Kidney (tissue), 14 donors: ENCODE results near the gene HECTD4. TPM values are rescaled to one million over a fixed set of nuclear protein-coding genes. Genes with fewer than 3 reads are reported as not detected.

Experiments used
- DNase-seq, 5 donors: peaks; one replicate each; pipeline ENCODE4 v3.0.0-alpha.2; 2013 to 2020
- FAIRE-seq: peaks from 2 replicates; lab custom pipeline; 2012; peaks lifted over from hg19 to GRCh38; lab: Jason Lieb, UNC
- H3K27ac ChIP-seq, 2 donors: one replicate each; pipeline ENCODE4 v1.7.0; 2013; ENCODE audit warnings: low read depth in 2 of 2, low read length in 2 of 2, inconsistent platforms in 1 of 2
- H3K27me3 ChIP-seq: one replicate; pipeline ENCODE4 v1.7.1; 2013; ENCODE audit warnings: low read length, inconsistent platforms; ENCODE audit not compliant: control insufficient read depth, insufficient read depth
- H3K36me3 ChIP-seq, 3 donors: one replicate each; pipeline versions ENCODE4 v1.7.0 to v1.7.1; 2013; ENCODE audit warnings: low read length in 3 of 3, control low read depth in 1 of 3, inconsistent platforms in 1 of 3; ENCODE audit not compliant: insufficient read depth in 3 of 3, control insufficient read depth in 2 of 3
- H3K4me1 ChIP-seq, 3 donors: one replicate each; pipeline versions ENCODE4 v1.7.0 to v1.7.1; 2013; ENCODE audit warnings: low read length in 3 of 3, inconsistent platforms in 1 of 3, low read depth in 1 of 3; ENCODE audit not compliant: control insufficient read depth in 2 of 3, insufficient read depth in 2 of 3
- H3K4me3 ChIP-seq, 3 donors: one replicate each; pipeline versions ENCODE4 v1.7.0 to v1.8.1; 2013; ENCODE audit warnings: low read length in 3 of 3, control low read depth in 1 of 3, inconsistent platforms in 1 of 3
- H3K9ac ChIP-seq, 3 donors: one replicate each; pipeline versions ENCODE4 v1.7.0 to v1.7.1; 2013; ENCODE audit warnings: low read length in 3 of 3, control low read depth in 1 of 3, inconsistent platforms in 1 of 3
- H3K9me3 ChIP-seq, 3 donors: one replicate each; pipeline versions ENCODE4 v1.7.0 to v1.7.1; 2013; ENCODE audit warnings: low read length in 3 of 3, control low read depth in 1 of 3, inconsistent platforms in 1 of 3; ENCODE audit not compliant: control insufficient read depth in 2 of 3, insufficient read depth in 1 of 3
- intact Hi-C: fragments of 100-400 bp; cut with DNase I; formaldehyde crosslinking; loops from one replicate; pipeline ENCODE4 v1.11.1; 2022
- polyA plus RNA-seq: library from polyadenylated mRNA; stranded (reverse); fragments of 350-450 nt; fragmentation: Illumina TruSeq; extraction: RNeasy Lipid Tissue Mini Kit (QIAGEN cat#74804); gene quantifications from one replicate; pipeline ENCODE4 v1.2.3, GENCODE V29; 2014; ENCODE audit warnings: low read depth, low replicate concordance; ENCODE audit not compliant: insufficient read depth
- total RNA-seq: library from RNA; stranded (reverse); fragmentation: NEBNext Ultra II Directional; extraction: Animal tissue kit (Norgen Biotek cat#: 25700); gene quantifications from one replicate; pipeline ENCODE4 v1.2.1, GENCODE V29; 2021
- TF ChIP-seq, protein P1 (sequence below): IDR thresholded peaks from 3 replicates; pipeline ENCODE4 v1.5.1; 2012; ENCODE audit warnings: mild to moderate bottlenecking, moderate library complexity, borderline replicate concordance; ENCODE audit not compliant: insufficient read depth; ENCODE audit errors: extremely low read depth
- donor health status: control.
- donor health status: control.
- donor health status: control.
- donor health status: control.
- donor health status: control.
- donor health status: DM: yes; HTN: yes; CAD: no.
- donor health status: Normal renal cell carcinoma (clear cell type).

HECTD4 gene
- total and polyA plus RNA-seq, 2 donors from 2014 or later: 15.6 to 53.1 TPM

GRCh38 chr12:112299704-112300103, 82.5 kb downstream of the HECTD4 start:
- Histone ChIP-seq H3K27ac (no peak overlapping the region), H3K4me1 (no peaks in the 10 kb centered on the region), H3K9ac (no peak overlapping the region), H3K4me3 (no peak overlapping the region), H3K36me3 (peaks cover 13 to 15% (median 14%) of the 10 kb centered on the region in 3 donors), H3K9me3 (no peaks in the 10 kb centered on the region), H3K27me3 (no peaks in the 10 kb centered on the region)
- intact Hi-C loops: no loop called here
- no peak for DNase-seq
- FAIRE-seq: no peak
- TF ChIP-seq, protein P1, sequence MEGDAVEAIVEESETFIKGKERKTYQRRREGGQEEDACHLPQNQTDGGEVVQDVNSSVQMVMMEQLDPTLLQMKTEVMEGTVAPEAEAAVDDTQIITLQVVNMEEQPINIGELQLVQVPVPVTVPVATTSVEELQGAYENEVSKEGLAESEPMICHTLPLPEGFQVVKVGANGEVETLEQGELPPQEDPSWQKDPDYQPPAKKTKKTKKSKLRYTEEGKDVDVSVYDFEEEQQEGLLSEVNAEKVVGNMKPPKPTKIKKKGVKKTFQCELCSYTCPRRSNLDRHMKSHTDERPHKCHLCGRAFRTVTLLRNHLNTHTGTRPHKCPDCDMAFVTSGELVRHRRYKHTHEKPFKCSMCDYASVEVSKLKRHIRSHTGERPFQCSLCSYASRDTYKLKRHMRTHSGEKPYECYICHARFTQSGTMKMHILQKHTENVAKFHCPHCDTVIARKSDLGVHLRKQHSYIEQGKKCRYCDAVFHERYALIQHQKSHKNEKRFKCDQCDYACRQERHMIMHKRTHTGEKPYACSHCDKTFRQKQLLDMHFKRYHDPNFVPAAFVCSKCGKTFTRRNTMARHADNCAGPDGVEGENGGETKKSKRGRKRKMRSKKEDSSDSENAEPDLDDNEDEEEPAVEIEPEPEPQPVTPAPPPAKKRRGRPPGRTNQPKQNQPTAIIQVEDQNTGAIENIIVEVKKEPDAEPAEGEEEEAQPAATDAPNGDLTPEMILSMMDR: no peak

DNA sequence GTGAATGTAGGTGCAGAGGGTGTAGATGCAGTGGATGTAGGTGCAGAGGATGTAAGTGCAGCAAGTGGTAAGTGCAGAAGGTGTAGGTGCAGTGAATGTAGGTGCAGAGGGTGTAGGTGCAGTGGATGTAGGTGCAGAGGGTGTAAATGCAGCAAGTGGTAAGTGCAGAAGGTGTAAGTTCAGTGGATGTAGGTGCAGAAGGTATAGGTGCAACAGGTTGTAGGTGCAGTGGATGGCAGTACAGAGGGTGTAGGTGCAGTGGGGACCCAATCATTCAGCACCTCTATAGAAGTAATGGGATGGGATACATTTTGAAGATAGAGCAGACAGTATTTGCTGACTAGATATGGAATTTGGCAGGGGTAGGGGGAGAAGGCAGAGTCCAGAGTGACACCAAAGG, 85.0 kb downstream of the HECTD4 start:
- TF ChIP-seq, protein P1: no peak
- Histone ChIP-seq H3K36me3 (peaks cover 12 to 14% (median 13%) of the 10 kb centered on the region in 3 donors), H3K4me1 (no peaks in the 10 kb centered on the region), H3K27ac (no peak overlapping the region), H3K9ac (no peak overlapping the region), H3K4me3 (no peak overlapping the region), H3K27me3 (no peaks in the 10 kb centered on the region), H3K9me3 (no peaks in the 10 kb centered on the region)
- intact Hi-C loops: no loop called here
- no peak for DNase-seq
- FAIRE-seq: no peak

DNA sequence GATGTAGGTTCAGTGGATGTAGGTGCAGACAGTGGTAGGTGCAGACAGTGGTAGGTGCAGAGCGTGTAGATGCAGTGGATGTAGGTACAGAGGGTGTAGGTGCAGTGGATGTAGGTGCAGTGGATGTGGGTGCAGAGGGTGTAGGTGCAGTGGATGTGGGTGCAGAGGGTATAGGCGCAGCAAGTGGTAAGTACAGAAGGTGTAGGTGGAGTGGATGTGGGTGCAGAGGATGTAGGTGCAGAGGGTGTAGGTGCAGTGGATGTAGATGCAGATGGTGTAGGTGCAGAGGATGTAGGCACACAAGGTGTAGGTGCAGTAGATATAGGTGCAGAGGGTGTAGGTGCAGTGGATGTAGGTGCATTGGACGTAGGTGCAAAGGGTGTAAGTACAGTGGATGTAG, 86.0 kb downstream of the HECTD4 start:
- no peak overlapping the region for H3K9ac ChIP-seq
- FAIRE-seq (no peak), DNase-seq (no peak)
- TF ChIP-seq, protein P1: no peak
- no peaks in the 10 kb centered on the region for H3K4me1 ChIP-seq
- H3K36me3 ChIP-seq: peaks cover 12 to 14% (median 13%) of the 10 kb centered on the region in 3 donors
- no peaks in the 10 kb centered on the region for H3K9me3 ChIP-seq
- no peak overlapping the region for H3K4me3 ChIP-seq
- intact Hi-C loops: no loop called here
- no peak overlapping the region for H3K27ac ChIP-seq
- H3K27me3 ChIP-seq: no peaks in the 10 kb centered on the region

GRCh38 chr12:112294793-112295192, 87.4 kb downstream of the HECTD4 start:
- H3K27me3 ChIP-seq: no peaks in the 10 kb centered on the region
- no peaks in the 10 kb centered on the region for H3K4me1 ChIP-seq
- DNase-seq (peak in 1 of 5 donors; percentile 22), FAIRE-seq (no peak)
- intact Hi-C loops: no loop called here
- peaks cover 12 to 14% (median 13%) of the 10 kb centered on the region in 3 donors for H3K36me3 ChIP-seq
- TF ChIP-seq, protein P1: no peak
- no peaks in the 10 kb centered on the region for H3K9me3 ChIP-seq
- no peak overlapping the region for H3K4me3 ChIP-seq
- H3K9ac ChIP-seq: no peak overlapping the region
- H3K27ac ChIP-seq: no peak overlapping the region
